Activated CD8-positive, alpha-beta memory T cell treated with anti-CD3 and anti-CD28 coated beads for 1 hour (primary cell): Measurements from ENCODE around the gene MIPOL1.
"Not testable (repeated sequence)": the region's sequence is repeated elsewhere in the genome, so short reads cannot be mapped to it uniquely, and the experiment has no call there.

Experiments
- DNase-seq, 2 donors: peaks; one replicate each; pipeline ENCODE4 v3.0.0-alpha.2; 2020; ENCODE audit warnings: low read depth in 1 of 2; ENCODE audit errors: extremely low read depth in 1 of 2

Gene MIPOL1

DNA sequence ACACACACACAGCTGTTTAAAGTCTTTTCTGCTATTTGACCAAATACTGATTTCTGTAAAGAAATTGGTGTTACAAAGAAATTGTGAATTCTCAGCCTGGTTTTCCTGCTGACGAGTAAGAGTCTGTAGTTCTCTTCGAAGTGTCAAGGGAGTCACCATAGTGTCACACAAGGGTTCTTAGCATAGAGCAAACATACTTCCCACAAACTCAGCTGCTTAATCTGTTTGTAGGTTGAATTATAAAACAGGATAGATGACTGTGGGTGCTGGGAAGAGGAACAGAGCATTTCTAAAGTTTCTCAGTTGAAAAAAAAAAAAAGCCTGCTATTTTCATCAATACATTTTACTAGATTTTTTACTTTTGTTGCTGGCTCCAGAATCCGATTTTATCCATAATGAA is 314.4 kb downstream of the MIPOL1 start:
- no peak for DNase-seq

DNA sequence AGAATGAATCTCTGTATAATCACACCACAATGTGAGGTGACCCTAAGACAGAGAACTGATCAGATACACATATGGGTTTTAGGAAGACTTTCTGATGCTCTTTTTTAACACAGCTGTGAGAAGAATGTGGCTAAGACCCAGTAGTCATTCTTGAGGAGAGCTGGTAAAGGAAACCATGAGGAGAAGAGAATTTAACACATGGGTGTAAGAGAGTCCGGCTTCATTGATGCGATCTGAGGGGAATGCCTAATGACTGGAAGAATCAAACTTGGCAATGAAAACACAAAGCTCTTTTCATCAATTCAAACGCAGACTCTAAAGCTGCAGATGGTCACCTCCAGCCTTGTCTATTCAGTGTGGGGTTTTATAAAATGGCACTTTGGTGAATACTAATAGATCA is 318.0 kb downstream of the MIPOL1 start:
- DNase-seq, result no peak

DNA sequence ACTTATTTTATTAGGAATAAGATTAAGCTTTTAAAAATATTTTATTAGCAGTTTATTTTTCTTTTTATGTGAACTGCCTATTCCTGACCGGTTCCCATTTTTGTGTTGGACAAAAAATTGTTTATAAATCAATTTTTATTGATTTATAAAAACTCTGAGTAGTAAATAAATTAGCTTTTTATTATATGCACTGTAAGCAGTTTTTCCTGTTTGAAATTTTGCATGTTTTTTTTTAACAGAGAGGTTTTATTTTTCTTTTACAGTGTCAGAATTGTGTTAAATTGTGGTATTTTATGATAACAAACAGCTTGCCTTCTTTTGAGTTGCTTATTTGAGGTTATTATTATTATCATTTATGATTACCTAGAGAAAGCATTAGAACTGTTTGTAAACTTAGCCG is 329.3 kb downstream of the MIPOL1 start:
- no peak for DNase-seq

DNA sequence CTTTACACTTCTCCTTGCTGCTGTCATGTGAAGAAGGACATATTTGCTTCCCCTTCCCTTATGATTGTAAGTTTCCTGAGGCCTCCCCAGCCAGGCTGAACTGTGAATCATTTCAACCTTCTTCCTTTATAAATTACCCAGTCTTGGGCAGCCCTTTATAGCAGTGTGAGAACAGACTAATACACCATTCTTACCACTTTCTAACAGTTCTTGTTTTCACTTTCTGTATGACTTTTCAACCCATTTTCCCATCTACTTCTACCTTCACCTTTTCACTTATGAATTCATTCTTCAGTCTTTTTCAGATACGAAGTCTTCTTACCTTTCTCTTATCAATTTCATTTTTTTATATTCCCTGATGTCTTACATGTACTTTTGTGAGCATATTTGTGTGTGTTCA is 342.3 kb downstream of the MIPOL1 start:
- DNase-seq, result no peak

DNA sequence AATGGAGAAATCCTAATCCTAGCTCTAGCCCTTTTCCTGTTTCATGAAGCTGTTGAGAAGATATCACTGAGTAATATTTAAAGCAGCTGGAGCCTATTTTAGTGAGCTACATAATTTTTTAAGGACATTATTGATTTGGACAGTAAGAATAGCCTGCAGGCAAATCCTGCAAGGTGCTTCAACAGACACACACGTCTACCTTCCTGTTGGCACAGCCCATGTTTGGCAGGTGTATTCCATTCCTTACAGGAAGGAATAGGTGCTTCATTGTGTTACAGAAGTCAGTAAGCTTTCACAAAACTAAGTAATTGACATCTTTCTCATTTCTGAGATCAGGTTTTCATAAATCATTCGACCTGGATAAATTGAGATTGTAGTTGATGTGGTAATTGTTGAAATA is 346.7 kb downstream of the MIPOL1 start:
- no peak for DNase-seq

DNA sequence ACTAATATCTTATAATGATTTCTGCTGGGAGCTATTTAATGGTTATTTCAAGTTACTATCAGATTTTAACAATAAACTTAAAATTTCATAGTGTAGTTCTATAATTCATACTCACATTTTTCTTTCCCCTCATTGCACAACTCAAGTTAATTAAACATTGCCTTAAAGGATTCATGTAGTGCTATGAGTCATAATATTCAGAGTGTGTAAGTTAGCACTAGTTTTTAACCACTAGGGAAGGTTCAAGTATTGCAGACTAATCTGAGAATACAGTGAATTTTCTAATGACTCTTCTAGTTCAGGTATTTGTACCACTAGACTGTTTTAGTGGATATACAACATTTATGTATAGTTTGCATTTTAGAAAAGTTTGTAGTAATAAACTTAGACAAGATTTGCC is 347.4 kb downstream of the MIPOL1 start:
- DNase-seq, result no peak

DNA sequence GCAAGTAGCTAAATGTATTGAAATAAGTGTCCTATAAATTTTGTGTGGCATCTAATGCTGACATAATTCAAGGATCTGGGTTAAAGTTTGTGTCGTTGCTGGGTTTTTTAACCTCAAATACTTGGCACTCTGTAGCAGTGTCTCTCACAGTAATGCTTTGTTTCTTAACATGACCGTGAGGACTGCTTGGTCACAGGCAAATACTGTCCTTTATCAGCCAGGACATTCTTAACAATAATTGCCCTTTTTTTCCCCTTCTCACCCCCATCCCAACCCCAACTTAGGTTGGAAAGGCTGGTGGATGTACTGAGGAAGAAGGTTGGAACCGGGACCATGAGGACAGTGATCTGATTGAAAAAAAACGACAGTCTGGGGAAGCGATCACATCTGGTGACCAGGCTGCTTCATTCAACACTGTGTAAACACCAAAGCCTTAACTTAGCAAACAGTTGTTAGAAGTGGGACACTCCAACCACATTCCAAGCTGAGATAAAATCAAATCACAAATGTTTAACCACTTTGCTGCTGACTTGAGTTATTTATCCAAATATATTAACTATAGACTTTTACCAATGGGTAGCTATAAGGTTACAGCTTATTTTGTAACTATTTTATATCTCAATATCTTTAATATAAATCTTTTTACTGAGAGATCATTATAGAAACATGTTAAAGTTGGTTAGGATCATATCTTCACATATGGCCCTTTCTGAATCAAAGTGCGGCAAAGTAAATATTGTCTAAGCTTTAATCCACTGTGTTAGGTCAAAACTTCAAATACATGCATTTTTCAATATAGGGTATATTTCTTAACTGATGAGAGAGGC is 349.1 kb downstream of the MIPOL1 start:
- DNase-seq, result no peak

DNA sequence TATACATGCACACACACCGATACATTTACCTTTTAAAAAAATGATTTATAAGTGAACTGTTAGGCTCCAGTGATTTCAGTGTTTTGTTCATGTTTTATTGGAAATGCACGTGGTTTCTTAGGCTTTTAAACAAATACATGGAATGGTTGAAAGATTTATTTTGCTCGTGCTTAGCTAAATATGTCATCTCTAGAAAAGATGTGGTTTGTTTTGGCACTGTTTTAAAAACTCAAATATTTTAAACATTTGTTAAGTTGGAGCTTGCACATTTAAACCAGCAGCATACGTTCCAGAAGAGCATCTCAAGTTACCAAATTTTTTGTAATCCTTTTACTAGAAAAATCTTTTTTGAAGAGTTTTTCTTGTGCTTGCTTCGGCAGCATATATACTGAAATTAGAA is 352.8 kb downstream of the MIPOL1 start:
- DNase-seq, result no peak

DNA sequence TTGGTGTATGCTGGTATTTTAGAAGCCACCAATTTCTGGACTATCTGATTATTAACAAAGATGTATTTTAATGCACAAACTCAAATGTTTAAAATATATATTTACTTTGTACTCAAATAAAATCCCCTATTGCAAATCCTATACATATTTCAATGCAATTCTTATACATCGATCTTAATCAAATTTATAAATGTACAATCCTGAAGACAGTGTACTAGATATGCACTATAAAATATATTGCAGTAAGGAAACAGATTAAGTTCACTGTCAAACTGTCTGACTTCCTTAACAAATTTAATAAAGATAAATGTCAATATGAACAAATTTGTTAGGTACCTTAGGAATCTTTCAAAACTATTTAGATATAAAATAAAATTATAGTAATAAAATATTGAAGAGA is 353.4 kb downstream of the MIPOL1 start:
- no peak for DNase-seq

DNA sequence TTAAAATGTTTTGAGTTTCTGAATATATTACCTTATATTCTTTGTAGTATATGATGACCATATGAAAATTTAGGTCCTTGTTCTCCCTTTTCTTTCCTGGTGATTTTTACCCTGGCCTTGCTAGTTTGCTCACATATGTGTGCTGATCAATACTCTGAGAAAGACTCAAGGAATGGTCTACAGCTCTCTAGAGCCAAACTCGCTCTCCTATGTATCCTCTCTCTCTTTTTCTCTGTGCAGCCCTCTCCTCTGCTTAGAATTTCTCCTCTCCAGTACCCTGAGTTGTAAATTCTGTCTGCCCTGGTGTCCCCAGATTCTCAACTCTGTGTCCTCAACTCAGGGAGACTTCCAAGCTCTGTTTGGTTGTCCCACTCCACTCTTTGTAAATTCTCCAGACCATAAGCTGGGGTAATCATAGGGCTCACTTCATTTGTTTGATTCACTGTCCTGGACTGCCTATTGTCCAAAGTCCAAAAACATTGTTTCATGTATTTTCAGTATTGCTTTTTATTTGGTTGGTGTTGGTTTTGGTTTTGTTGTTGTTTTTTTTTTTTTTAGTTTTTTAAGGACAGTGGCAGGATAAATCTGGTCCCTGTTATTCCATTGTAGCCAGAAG is 356.3 kb downstream of the MIPOL1 start:
- DNase-seq, result no peak

DNA sequence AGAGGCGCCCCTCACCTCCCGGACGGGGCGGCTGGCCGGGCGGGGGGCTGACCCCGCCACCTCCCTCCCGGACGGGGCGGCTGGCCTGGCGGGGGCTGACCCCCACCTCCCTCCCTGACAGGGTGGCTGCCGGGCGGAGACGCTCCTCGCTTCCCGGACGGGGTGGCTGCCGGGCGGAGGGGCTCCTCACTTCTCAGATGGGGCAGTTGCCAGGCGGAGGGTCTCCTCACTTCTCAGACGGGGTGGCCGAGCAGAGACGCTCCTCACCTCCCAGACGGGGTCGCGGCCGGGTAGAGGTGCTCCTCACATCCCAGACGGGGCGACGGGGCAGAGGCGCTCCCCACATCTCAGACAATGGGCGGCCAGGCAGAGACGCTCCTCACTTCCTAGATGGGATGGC is 357.9 kb downstream of the MIPOL1 start:
- DNase-seq, result not testable (repeated sequence)

DNA sequence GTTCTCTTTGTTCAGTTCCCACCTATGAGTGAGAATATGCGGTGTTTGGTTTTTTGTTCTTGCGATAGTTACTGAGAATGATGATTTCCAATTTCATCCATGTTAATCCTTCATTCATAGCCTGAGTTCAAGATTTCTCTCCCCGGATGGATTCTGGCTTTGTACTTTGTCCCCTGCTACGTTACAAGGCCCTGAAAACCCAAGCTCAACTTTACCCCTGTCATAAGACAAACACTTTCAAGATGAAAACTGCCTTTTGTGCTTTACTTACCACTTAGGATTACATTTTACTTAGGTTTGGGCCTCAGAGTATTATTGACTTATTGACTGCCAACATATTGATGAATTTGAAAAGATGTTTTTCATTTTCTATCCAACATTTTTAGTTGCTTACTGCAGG is 361.0 kb downstream of the MIPOL1 start:
- no peak for DNase-seq

DNA sequence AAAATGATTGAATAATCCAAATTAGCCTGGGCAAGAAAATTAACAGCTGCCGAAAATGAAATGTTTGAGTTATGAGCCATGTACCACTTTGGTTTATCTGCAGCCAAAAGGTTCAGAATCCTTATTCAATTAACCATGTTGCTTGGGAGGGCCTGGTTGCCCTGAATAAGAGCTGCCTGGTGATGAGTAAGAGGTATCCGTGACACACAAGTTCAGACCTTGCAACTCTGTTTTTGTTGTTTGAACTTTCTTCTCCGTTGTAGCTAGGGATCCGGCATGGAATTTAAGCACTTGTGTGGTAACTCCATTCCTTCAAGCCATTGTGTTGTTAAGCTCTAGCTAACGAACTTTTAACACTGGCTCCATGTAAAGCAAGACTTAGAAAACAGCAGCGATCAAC is 361.6 kb downstream of the MIPOL1 start:
- no peak for DNase-seq

DNA sequence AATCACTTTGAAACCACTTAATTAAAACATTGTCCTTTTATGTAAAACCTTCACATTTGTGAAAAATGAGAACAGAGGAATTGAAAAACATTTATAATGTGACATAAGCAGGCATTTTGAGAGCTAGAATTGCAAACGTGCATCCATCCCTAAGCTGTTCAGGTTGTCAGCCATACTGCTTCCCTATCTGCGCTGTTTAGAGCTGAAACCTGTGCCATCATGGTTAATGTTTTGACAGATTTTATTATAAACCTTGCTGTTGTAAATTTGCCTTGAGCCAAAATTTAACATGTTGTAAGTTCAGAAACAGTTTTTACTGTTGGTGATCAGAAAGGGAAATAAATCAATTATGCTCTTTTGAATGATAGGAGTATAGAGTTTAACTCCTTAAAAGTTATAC is 365.5 kb downstream of the MIPOL1 start:
- DNase-seq, result no peak

DNA sequence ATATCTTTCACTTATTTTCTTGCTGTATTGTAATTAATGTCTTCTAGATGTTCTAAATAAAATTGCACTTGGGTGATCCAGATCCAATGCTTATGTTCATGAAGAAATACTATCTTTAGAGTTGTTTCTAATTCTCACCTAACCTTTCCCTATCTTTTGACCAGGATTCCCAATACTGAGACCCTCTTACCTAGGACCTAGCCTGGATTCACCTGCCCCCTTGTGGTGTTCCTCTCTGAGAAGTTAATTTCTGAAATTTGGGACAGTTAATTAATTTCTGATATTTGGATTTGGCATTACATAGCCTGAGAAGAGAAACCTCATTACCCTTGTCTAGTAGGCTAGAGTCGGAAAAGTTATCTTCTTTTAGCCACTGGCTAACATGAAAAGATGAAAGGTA is 367.8 kb downstream of the MIPOL1 start:
- no peak for DNase-seq

DNA sequence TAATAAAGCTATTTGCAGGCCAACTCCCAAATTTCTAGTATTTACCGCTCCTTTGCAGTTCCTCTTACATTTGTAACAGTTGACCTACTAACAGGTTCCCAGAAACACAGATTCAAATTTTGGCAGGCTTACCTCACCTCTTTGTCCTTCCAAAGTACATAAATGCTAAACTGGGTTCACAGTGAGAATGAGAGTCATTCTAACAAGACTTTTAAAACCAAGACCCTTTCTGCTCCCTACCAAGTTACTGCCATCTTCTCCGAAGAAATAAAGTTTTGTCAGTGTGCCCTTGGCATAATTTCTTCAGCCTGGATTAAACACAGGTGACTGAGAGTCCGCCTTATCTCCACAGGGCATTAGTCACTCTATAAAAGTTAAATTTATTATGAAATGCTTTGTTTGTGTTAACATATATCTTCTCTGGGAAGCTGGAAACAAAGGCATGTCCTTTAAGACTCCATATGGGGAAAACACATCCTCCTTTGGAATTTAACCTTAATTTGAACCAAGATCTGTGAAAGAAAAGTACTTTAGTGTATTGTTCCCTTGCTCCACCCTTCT is 369.2 kb downstream of the MIPOL1 start:
- DNase-seq, result no peak

DNA sequence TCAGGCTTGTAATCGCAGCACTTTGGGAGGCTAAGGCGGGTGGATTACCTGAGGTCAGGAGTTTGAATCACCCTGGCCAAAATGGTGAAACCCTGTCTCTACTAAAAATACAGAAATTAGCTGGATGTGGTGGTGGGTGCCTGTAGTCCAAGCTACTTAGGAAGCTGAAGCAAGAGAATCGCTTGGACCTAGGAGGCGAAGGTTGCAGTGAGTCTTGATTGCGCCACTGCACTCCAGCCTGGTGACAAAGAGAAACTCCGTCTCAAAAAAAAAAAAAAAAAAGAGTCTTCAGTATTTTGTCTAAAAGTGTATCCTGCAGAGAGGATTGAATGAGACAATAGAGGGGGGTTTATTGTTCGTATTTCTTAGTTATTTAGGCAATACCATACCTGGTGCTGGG is 372.0 kb downstream of the MIPOL1 start:
- no peak for DNase-seq

DNA sequence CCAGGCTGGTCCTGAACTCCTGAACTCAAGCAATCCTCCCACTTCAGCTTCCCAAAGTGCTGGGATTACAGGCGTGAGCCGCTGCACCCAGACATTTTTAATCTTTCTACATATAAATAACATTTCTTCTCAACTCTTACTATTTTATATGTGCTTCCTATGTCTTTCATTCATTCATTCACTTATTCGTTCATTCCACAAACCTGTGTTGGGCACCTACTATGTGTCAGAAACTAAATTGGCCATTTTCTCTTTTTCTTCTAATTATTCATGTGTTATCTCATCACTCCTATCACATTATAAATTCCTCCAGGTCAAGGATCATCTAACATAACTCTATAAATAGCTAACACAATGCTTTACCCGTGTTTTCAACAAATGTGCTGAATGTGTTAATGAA is 373.7 kb downstream of the MIPOL1 start:
- no peak for DNase-seq

DNA sequence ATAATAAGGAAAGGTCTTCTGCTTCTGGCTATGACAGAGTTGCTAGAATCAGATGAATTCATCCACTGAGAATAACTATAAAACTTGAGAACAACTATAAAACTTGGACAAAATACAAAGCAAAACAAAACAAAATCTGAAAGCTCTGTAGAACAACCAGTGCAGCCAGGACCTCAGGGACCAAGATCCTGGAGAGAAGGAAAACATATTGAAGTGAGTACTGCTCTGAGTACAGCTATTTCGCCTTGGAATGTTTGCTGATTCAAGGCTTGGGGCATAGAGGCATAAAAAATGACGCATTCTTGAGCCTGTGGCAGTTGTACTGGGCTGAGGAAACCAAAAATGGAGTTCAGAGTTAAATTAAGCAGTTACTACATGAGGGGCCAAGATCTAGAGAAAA is 375.6 kb downstream of the MIPOL1 start:
- no peak for DNase-seq

DNA sequence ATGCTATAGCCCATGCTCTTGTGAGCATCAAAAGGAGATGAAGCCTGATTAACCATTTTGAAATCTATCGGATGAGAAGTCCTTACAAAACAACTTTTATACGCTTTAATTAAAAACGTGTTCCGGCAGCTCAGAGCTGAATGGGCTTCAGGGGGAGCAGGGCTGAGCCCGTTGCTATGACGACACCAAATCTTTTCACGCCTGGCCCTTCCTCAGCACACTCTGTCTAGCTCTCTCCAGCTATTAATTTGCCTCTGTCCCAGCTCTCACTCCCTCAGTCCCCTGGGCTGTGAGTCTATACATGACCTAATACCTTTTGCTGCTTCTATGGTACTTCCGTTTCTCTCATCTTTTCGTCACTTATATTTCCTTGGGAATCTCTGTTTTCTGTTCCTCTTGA is 381.5 kb downstream of the MIPOL1 start:
- no peak for DNase-seq

DNA sequence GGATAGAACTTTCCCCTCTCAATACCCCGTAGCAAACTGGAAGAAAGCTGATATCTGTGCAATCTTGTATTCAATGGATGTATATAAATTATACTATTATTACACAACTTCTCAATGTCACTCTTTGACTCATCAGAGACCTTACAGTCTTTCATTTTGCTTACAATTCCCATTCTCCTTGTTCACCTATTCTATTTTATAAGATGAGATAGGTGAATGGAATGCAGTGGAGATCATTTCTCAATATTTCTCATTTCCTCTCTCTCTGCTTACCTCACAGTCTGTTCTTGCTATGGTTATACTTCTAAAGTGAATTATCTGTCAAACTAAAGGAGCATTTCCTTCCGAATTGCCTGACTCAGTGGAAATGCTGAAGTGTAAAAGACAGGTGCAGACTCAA is 382.4 kb downstream of the MIPOL1 start:
- no peak for DNase-seq
